Measurements from ENCODE around the gene SLC3A2. TPM values are rescaled to one million over a fixed set of nuclear protein-coding genes. Genes with fewer than 3 reads are reported as not detected.

The SLC3A2 gene
- total RNA-seq, 1 experiment from 2014 or later: 290 TPM

DNA sequence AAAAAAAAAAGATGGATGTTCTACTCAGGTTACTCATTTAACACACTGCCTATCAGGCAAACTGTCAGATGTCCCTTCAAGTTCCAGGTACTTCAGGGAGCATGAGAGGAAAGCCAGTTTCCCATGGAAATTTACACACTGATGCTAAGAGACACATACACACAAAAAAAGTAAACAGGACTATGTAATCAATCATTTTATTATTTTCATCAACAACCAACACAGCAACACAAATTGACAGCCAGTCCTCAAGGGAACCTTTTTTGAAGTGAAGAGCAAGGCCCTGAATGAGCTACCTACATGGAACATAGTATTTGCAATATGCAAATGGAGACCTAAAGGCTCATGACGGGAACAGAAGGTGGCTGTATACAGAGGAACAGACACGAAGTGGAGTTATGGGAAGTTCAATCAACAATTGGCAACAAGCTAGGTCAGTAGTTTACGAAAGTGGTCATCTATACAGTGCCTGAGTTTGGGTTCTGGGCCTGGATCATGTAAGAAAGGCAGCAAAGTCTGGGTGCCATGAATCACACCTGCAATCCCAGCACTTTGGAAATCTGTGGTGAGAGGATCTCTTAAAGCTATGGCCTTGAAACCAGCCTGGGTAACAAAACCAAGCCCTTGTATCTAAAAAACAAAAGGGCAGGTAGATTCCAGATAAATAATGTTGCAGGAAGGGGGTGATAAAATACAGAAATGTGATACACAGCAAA is 28.7 kb upstream of the SLC3A2 start:
- Mint-ChIP-seq H3K4me3 (peak overlapping the region; percentile 99), H3K27ac (peak overlapping the region; percentile 9 to 98 (median 31); a peak in 5 of 7 replicates), H3K27me3 (ENCODE audit: low read depth) (peaks cover 5% of the 10 kb centered on the region; the same call in 1 of the 2 replicates), H3K9me3 (peaks cover 14% of the 10 kb centered on the region in 2 experiments), H3K36me3 (ENCODE audit: insufficient read depth in 1 of 3, low read depth in 3 of 3) (peaks cover 39 to 50% (median 45%) of the 10 kb centered on the region in 3 experiments), H3K4me1 (peaks cover 20 to 35% of the 10 kb centered on the region in 2 experiments)
- H4K5ac ChIP-seq (ENCODE audit: insufficient read length, low read depth, low read length): no peak overlapping the region
- H2BK15ac ChIP-seq (ENCODE audit: low read depth, low read length): no peak overlapping the region
- no peak overlapping the region for H2AK5ac ChIP-seq (ENCODE audit: insufficient read length, low read length)
- no CpG with 5 or more reads among the region's 3 CpGs for WGBS (ENCODE audit: extremely low coverage, insufficient read length, low lambda C conversion rate)
- H3K4me1 ChIP-seq (ENCODE audit: insufficient read depth, low read length): no peaks in the 10 kb centered on the region; the same call in 1 of the 2 replicates
- no peak overlapping the region for H4K8ac ChIP-seq (replicated peaks; ENCODE audit: insufficient read length, low read depth, low read length)
- no peak overlapping the region for H3K18ac ChIP-seq (ENCODE audit: insufficient read length, low read depth, low read length)
- no peak overlapping the region for H2BK20ac ChIP-seq (ENCODE audit: low read depth, low read length, poor library complexity, severe bottlenecking)
- DNase-seq: no peak
- no peaks in the 10 kb centered on the region for H3K79me1 ChIP-seq (ENCODE audit: insufficient read depth, low read depth, low read length, poor library complexity, severe bottlenecking)
- H3K4me2 ChIP-seq (ENCODE audit: insufficient read depth, insufficient read length, low read length): peak overlapping the region; percentile 11
- H4K91ac ChIP-seq (ENCODE audit: insufficient read length, low read depth, low read length): no peak overlapping the region
- H3K27me3 ChIP-seq (ENCODE audit: insufficient read depth, low read length): no peaks in the 10 kb centered on the region
- no peak overlapping the region for H2BK5ac ChIP-seq (ENCODE audit: insufficient read length, low read length)
- no peaks in the 10 kb centered on the region for H3K9me3 ChIP-seq (ENCODE audit: control insufficient read depth, low read depth, low read length)
- H3T11ph ChIP-seq (ENCODE audit: low read length): no peak overlapping the region
- no peak overlapping the region for H3K23ac ChIP-seq (ENCODE audit: insufficient read length, low read depth, low read length)
- H3K14ac ChIP-seq (ENCODE audit: insufficient read depth, low read length): no peak overlapping the region
- TF ChIP-seq, protein P1, sequence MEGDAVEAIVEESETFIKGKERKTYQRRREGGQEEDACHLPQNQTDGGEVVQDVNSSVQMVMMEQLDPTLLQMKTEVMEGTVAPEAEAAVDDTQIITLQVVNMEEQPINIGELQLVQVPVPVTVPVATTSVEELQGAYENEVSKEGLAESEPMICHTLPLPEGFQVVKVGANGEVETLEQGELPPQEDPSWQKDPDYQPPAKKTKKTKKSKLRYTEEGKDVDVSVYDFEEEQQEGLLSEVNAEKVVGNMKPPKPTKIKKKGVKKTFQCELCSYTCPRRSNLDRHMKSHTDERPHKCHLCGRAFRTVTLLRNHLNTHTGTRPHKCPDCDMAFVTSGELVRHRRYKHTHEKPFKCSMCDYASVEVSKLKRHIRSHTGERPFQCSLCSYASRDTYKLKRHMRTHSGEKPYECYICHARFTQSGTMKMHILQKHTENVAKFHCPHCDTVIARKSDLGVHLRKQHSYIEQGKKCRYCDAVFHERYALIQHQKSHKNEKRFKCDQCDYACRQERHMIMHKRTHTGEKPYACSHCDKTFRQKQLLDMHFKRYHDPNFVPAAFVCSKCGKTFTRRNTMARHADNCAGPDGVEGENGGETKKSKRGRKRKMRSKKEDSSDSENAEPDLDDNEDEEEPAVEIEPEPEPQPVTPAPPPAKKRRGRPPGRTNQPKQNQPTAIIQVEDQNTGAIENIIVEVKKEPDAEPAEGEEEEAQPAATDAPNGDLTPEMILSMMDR (conservative IDR thresholded peaks at IDR 0.05): no peak
- H3K27ac ChIP-seq (ENCODE audit: insufficient read length, low read depth, low read length): peak overlapping the region; percentile 15
- no peak overlapping the region for H3K4ac ChIP-seq (ENCODE audit: low read depth, low read length)
- H2AFZ ChIP-seq (ENCODE audit: low read length): no peak overlapping the region
- H3K79me2 ChIP-seq (ENCODE audit: insufficient read depth, low read length): peaks cover 34% of the 10 kb centered on the region
- H4K20me1 ChIP-seq (ENCODE audit: control insufficient read depth, insufficient read depth, insufficient read length): no peaks in the 10 kb centered on the region
- no peak overlapping the region for H3K9ac ChIP-seq (ENCODE audit: extremely low read depth, insufficient read length, low read length)
- peaks cover 8% of the 10 kb centered on the region for H3K23me2 ChIP-seq (ENCODE audit: insufficient read length, low read depth, low read length, poor library complexity, severe bottlenecking)
- H2BK12ac ChIP-seq (ENCODE audit: insufficient read length, low read depth, low read length): no peak overlapping the region
- no peak overlapping the region for H2BK120ac ChIP-seq (ENCODE audit: low read depth, low read length, poor library complexity, severe bottlenecking)
- H3K56ac ChIP-seq (ENCODE audit: insufficient read length, low read depth, low read length): no peak overlapping the region

All from H9 (cell line).